Measurements from ENCODE around the gene EPHA1.
A peak's percentile ranks its signal among the peaks of the same experiment; 100 is the strongest.
"Not testable (repeated sequence)": the region's sequence is repeated elsewhere in the genome, so short reads cannot be mapped to it uniquely, and the experiment has no call there.

Gene EPHA1

GRCh38 chr7:143433759-143434158 is 25.1 kb upstream of the EPHA1 start:
- FAIRE-seq (no peak), DNase-seq (ENCODE audit: insufficient read length, low spot score) (no peak)

- FAIRE-seq = no peak
- no peak for DNase-seq (ENCODE audit: insufficient read length, low spot score)
Observed at GRCh38 chr7:143431109-143431508, 22.5 kb upstream of the EPHA1 start.

- DNase-seq (ENCODE audit: insufficient read length, low spot score) (no peak), FAIRE-seq (no peak)
Observed at GRCh38 chr7:143429770-143430698, 21.4 kb upstream of the EPHA1 start.

- FAIRE-seq (no peak), DNase-seq (ENCODE audit: insufficient read length, low spot score) (no peak)
Observed at GRCh38 chr7:143426479-143427142, 18.0 kb upstream of the EPHA1 start.

- FAIRE-seq; DNase-seq (ENCODE audit: insufficient read length, low spot score): not testable (repeated sequence)
Observed at GRCh38 chr7:143424476-143424875, 15.8 kb upstream of the EPHA1 start.

GRCh38 chr7:143422033-143422432 is 13.4 kb upstream of the EPHA1 start:
- no peak for FAIRE-seq
- no peak for DNase-seq (ENCODE audit: insufficient read length, low spot score)

GRCh38 chr7:143420624-143421023 is 12.0 kb upstream of the EPHA1 start:
- FAIRE-seq; DNase-seq (ENCODE audit: insufficient read length, low spot score): not testable (repeated sequence)

GRCh38 chr7:143419880-143420279 is 11.2 kb upstream of the EPHA1 start:
- DNase-seq (ENCODE audit: insufficient read length, low spot score) (no peak), FAIRE-seq (no peak)

GRCh38 chr7:143418681-143419458 is 10.2 kb upstream of the EPHA1 start:
- FAIRE-seq (no peak), DNase-seq (ENCODE audit: insufficient read length, low spot score) (no peak)

GRCh38 chr7:143417734-143418383 is 9.2 kb upstream of the EPHA1 start:
- DNase-seq (ENCODE audit: insufficient read length, low spot score) (no peak), FAIRE-seq (no peak)

GRCh38 chr7:143416565-143417149 is 8.0 kb upstream of the EPHA1 start:
- peak; percentile 57 for FAIRE-seq

GRCh38 chr7:143415742-143416397 is 7.2 kb upstream of the EPHA1 start:
- DNase-seq (ENCODE audit: insufficient read length, low spot score) (no peak), FAIRE-seq (no peak)

More at GRCh38 chr7:143416565-143417149, 8.0 kb upstream of the EPHA1 start:
- peak; percentile 62 for DNase-seq (ENCODE audit: insufficient read length, low spot score)

- DNase-seq (ENCODE audit: insufficient read length, low spot score); FAIRE-seq: not testable (repeated sequence)
Observed at GRCh38 chr7:143415209-143415608, 6.6 kb upstream of the EPHA1 start.

GRCh38 chr7:143413123-143413522 is 4.5 kb upstream of the EPHA1 start:
- no peak for FAIRE-seq

GRCh38 chr7:143411976-143412708 is 3.5 kb upstream of the EPHA1 start:
- no peak for DNase-seq (ENCODE audit: insufficient read length, low spot score)
- FAIRE-seq = no peak

More at GRCh38 chr7:143413123-143413522, 4.5 kb upstream of the EPHA1 start:
- no peak for DNase-seq (ENCODE audit: insufficient read length, low spot score)

GRCh38 chr7:143410521-143411004 is 1.9 kb upstream of the EPHA1 start:
- DNase-seq (ENCODE audit: insufficient read length, low spot score) (no peak), FAIRE-seq (no peak)

GRCh38 chr7:143408252-143408685 is 387 bp downstream of the EPHA1 start:
- FAIRE-seq = no peak
- no peak for DNase-seq (ENCODE audit: insufficient read length, low spot score)

Data from GM19239 (cell line).